Measurements from ENCODE around the gene ARVCF.

ARVCF gene

DNA sequence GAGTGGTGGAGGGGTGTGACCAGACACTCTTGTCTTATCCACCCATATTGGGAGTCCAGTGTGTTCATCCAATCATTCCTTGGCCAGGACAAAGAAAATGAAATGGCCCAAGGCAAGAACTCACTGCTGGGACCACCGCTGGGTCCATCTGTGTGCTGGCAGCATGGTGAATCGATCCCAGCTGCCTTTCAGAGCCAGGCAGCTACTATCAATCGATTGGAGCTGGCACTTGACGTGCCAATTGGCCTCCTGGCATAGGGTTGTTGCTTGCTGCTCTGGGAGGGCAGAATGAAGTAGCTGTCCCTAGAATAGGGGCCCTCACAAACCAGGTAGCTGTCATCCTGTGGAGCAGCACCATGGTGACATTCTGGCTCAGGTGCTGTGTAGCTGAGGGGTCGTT, 1.4 kb upstream of the ARVCF start:
- Mint-ChIP-seq H3K27ac (no peak overlapping the region), H3K27me3 (ENCODE audit: low read depth) (peaks cover 25% of the 10 kb centered on the region), H3K4me1 (ENCODE audit: low read depth) (peaks cover 17% of the 10 kb centered on the region), H3K4me3 (peak overlapping the region; percentile 71), H3K9me3 (no peaks in the 10 kb centered on the region), H3K36me3 (ENCODE audit: low read depth) (no peaks in the 10 kb centered on the region)

DNA sequence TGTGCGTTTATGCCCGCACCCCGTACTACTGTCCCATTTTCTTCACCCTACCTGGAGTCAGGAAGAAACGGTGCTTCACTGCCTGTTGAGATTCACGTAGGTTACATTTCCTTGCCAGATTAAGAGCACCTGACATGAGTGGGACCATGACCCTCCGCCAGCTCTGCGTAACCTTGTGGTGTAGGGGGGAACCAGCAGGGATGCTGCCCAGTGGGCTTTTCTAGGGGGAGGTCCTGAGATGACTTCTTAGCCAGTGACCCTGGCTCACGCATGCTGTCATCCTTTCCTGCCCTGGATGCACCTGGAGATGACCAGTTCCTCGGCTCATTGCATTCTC, 967 bp upstream of the ARVCF start:
- Mint-ChIP-seq H3K4me3 (peak overlapping the region; percentile 71), H3K4me1 (ENCODE audit: low read depth) (peaks cover 17% of the 10 kb centered on the region), H3K27me3 (ENCODE audit: low read depth) (peaks cover 25% of the 10 kb centered on the region), H3K27ac (no peak overlapping the region), H3K36me3 (ENCODE audit: low read depth) (no peaks in the 10 kb centered on the region), H3K9me3 (no peaks in the 10 kb centered on the region)

DNA sequence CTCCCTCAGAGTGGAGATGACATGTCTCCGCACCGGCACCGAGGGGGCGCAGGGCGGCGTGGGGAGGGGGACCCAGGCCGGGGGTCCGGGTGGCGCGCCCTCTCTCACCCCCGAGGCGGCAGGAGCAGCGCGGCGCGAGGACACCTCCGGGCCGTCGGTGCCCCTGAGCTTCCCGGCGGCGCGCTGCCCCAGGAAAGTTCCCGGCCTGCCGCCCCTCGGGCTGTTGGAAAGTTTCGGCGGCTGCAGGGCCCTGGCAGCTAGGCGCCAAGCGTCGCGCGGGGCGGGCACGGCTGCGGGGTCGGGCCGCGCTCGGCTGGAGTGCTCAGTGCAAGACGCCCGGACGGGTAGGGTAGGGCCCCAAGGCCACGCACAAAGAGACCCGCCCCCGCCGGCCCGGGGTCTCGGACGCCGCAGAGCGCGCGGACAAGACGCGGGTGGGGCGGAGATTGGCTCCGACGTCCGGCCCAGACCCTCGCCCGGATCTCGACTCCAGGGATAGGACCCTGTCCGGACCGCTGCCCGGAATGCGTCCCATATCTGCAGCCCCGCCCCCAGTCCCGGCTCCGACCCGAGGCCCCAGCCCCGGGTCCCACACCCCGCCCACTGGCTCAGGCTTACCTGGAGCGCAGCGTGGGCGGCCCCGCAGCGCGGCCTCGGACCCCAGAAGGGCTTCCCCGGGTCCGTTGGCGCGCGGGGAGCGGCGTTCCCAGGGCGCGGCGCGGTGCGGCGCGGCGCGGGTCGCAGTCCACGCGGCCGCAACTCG, 471 bp downstream of the ARVCF start:
- Mint-ChIP-seq H3K36me3 (ENCODE audit: low read depth) (no peaks in the 10 kb centered on the region), H3K4me3 (no peak overlapping the region), H3K27me3 (ENCODE audit: low read depth) (peaks cover 25% of the 10 kb centered on the region), H3K4me1 (ENCODE audit: low read depth) (peaks cover 10% of the 10 kb centered on the region), H3K27ac (no peak overlapping the region), H3K9me3 (no peaks in the 10 kb centered on the region)

DNA sequence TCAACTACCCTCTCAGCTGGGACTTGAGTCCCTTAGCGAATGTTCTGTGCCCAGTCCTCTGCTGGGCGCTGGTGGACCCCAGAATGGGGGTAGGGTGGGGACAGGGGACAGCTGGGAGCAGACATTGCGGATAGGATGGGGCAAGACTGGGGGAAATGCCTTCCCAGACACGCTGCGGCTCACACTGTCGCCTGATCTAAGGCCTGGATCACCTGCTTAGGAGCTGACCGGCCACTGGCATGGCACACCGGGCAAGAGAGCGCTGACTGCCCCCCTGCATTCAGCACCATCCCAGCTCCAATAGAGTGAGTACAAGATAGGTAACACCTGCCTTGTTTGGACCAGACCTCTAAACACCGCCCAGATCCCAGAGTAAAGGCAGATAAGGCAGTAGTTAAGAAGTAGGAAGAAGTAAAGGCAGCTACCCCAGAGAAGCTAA, 1.4 kb downstream of the ARVCF start:
- Mint-ChIP-seq H3K27ac (no peak overlapping the region), H3K27me3 (ENCODE audit: low read depth) (peaks cover 25% of the 10 kb centered on the region), H3K9me3 (no peaks in the 10 kb centered on the region), H3K4me3 (peak overlapping the region; percentile 54), H3K4me1 (ENCODE audit: low read depth) (peaks cover 5% of the 10 kb centered on the region), H3K36me3 (ENCODE audit: low read depth) (no peaks in the 10 kb centered on the region)

DNA sequence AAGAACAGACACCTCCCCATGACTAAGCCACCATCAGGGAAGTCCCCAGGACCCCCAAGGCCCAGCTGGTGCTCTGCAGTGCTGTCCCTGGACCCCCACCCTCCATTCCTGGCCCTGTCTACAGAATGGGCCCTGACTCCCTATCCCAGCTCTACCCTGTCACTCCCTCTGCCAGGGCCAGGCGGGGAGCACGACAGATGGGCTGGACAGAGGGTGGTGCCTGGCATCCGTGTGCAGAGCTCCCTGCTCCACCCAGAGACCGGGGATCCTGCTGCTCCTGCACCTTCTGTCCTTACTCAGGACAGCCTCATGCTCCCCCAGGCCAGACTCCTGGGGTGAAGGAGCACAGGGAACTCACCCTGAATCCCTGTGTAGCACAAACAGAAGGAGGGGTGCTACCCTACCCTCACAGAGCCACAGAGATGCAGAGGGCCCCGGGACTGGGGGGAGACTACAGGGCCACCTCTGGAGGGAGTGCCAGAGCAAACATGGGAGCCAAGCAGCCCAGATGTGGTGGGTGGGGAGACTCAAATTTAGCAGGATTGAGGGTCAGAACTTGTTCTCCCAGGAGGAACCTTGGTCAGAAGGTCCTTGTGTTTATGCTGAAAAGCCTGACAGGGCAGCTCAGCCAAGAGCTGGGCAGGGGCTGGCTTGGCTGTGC, 2.0 kb downstream of the ARVCF start:
- Mint-ChIP-seq H3K27me3 (ENCODE audit: low read depth) (peaks cover 25% of the 10 kb centered on the region), H3K27ac (no peak overlapping the region), H3K4me3 (peak overlapping the region; percentile 21)

DNA sequence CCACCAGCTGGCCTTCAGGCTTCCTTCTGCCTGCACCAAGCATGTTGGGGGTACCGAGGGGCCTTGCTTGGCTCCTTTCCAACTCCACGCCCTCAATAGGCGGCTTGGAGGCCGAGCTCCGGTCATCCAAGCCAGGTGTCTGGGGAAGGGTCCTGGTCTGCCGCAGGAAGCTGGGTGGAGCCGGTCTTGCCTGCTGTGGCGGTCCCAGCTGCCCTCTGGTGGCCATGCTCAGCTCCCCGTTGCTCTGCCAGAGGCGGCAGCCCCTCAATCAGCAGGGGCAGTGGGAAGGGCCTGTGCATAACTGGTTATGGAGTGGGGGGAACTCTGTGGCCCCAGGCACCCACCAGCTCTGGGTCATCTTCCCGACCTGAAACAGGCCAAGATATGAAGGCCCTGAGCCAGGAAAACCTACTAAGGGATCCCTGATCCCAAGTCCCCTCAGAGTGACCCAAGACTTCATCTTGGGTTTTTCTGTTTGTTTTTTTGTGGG, 3.2 kb downstream of the ARVCF start:
- no peak overlapping the region for H3K4me3 Mint-ChIP-seq
- H3K27ac Mint-ChIP-seq: no peak overlapping the region
- H3K27me3 Mint-ChIP-seq (ENCODE audit: low read depth): peaks cover 25% of the 10 kb centered on the region
- no peaks in the 10 kb centered on the region for H3K36me3 Mint-ChIP-seq (ENCODE audit: low read depth)
- H3K9me3 Mint-ChIP-seq: no peaks in the 10 kb centered on the region
- peaks cover 4% of the 10 kb centered on the region for H3K4me1 Mint-ChIP-seq (ENCODE audit: low read depth)

More for the DNA sequence above, 2.0 kb downstream of the ARVCF start:
- Mint-ChIP-seq H3K36me3 (ENCODE audit: low read depth) (no peaks in the 10 kb centered on the region), H3K9me3 (no peaks in the 10 kb centered on the region), H3K4me1 (ENCODE audit: low read depth) (peaks cover 4% of the 10 kb centered on the region)

DNA sequence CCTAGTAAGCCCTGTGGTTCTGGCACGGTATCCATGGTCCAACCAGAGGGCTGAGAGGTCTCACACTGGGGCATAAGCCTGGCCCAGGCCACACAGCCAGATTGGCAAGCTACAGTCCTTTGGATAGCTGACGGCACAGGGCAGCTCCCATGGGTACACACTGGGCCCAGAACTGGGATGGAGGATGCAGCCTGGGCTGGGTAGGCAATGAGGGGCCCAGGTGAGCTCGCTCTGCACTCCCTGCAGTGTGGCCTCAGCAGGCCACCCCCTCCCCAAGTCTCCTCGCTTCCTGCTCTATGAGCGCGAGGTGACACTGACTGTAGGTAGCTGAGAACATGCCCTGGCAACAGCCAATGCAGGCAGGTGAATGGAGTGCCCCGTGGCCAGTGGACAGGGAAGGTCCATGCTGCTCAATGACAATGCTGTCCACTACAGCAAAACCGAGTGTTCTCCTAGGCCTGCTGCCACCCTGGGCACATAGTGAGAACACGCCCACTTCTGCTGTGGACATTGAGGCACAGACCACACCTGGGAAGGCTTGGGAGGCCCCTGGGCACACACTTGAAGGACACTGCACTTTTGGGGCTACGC, 3.8 kb downstream of the ARVCF start:
- no peaks in the 10 kb centered on the region for H3K9me3 Mint-ChIP-seq
- no peak overlapping the region for H3K4me3 Mint-ChIP-seq
- peaks cover 4% of the 10 kb centered on the region for H3K4me1 Mint-ChIP-seq (ENCODE audit: low read depth)
- no peak overlapping the region for H3K27ac Mint-ChIP-seq
- H3K27me3 Mint-ChIP-seq (ENCODE audit: low read depth): peaks cover 23% of the 10 kb centered on the region
- H3K36me3 Mint-ChIP-seq (ENCODE audit: low read depth): no peaks in the 10 kb centered on the region

DNA sequence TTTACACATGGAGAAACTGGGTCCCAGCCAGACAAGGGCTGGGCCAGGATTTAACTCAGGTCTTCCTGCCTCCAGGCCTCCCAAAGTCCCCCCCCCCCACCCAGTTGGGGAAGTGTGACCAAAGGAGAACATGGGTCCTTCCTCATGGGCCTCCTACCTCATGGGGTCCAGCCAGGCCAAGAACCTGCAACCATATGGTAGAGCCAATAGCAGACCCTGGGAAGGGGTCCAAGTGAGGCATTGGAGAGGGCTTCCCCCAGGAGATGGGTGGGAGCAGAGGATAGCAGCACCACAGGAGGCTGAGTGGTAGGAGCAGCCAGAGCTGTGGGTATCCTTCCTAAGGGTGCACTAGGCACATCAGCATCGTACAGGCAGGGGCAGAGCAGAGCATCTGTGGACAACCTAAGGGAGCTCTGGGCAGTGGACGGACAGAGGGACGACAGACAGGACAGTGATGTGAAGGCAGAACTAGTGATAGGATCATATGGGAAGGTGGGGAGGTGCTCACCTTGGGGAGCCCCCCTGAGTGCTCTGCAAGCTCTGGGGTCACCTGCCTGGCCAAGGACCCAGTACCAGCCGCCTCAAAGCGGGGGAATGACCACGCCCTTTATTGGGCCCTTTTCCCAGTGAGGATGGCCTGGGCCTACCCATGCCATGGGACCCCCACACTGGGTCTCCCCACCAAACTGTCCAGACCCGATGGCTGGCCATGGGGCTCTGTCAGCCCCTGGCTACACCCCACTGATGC, 4.5 kb downstream of the ARVCF start:
- Mint-ChIP-seq H3K9me3 (no peaks in the 10 kb centered on the region), H3K36me3 (ENCODE audit: low read depth) (no peaks in the 10 kb centered on the region), H3K4me3 (no peak overlapping the region), H3K27me3 (ENCODE audit: low read depth) (peaks cover 16% of the 10 kb centered on the region), H3K27ac (no peak overlapping the region), H3K4me1 (ENCODE audit: low read depth) (peaks cover 4% of the 10 kb centered on the region)

DNA sequence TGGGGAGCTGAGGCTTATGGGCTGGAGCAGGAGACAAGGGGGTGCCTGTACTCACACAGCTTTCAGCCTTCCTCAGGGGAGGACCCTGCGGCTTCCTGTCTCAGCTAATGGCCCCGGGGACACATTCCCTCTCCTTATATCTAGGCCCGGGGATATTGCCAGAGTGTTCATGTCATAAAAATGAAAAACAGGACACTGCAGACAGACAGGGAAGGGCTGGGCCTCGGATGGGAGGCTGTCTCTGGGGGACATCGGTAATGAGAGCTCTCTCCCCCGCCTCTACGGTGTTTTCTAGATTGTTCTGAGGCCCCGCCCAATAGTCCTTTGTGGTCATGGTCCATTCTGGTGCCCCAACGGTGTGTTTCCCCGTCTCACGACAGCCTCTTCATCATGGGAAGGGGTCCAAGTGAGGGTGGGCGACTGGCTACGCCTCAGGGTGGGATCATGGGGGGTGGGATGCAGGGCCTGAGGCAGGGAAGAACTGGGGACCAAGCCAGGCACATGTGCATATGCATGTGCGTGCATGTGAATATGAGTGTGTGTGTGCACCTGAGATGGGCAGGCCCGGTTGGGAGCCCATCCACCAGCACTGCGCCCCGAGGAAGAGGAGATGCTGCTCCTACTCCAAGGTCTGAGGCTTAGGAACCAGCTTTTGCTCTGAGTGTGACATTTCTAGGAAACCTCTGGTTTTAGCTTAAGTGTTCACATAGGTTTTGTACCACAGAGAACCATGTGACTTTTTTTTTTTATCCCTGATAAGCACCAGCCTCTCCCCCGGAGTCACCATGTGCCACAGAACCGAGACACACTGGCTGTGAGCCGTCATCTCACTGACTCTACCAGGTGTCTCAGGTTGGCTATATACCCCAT, 5.3 kb downstream of the ARVCF start:
- peaks cover 13% of the 10 kb centered on the region for H3K27me3 Mint-ChIP-seq (ENCODE audit: low read depth)
- H3K27ac Mint-ChIP-seq: no peak overlapping the region
- no peak overlapping the region for H3K4me3 Mint-ChIP-seq
- no peaks in the 10 kb centered on the region for H3K36me3 Mint-ChIP-seq (ENCODE audit: low read depth)
- peaks cover 1% of the 10 kb centered on the region for H3K4me1 Mint-ChIP-seq (ENCODE audit: low read depth)
- H3K9me3 Mint-ChIP-seq: no peaks in the 10 kb centered on the region

DNA sequence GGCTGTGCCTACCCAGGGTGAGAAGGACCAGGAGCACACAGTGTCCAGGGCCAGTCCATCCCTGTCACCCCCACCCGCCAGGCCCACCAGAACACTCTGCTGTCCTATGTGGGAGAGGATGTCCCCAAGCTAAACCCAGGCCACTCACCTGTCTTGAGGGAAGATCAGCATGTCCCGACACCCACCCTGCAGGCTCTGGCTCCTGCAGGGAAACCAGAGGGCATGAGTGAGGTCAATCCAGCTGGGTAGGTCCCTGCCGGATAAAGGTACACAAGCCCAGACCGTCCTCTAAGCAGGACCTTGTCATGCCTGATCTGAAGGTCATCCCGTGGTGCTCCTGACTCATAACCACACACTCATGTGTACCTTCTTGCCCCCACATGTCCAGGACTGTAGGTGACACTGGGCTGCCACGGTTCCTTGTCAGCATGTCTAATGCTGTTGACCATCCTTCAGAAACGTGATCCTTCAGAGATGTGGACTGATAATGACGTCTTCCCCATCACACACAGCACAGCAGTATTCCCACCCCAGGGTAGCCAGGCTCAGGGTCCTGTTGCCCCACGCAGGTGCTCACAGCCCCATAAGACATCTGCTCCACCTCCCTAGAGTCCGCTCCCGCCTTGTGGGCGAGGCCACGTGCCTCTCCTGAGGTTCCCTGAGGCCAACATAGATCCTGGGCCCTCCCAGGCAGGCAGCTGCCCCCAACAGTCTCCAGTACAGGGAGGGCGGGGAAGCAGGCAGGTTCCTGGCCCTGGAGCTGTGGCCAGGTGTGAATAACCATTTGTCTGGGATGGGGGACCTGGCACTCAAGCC, 6.1 kb downstream of the ARVCF start:
- Mint-ChIP-seq H3K4me1 (ENCODE audit: low read depth) (peaks cover 1% of the 10 kb centered on the region), H3K27me3 (ENCODE audit: low read depth) (peaks cover 11% of the 10 kb centered on the region), H3K4me3 (no peak overlapping the region), H3K9me3 (no peaks in the 10 kb centered on the region), H3K27ac (no peak overlapping the region), H3K36me3 (ENCODE audit: low read depth) (no peaks in the 10 kb centered on the region)

DNA sequence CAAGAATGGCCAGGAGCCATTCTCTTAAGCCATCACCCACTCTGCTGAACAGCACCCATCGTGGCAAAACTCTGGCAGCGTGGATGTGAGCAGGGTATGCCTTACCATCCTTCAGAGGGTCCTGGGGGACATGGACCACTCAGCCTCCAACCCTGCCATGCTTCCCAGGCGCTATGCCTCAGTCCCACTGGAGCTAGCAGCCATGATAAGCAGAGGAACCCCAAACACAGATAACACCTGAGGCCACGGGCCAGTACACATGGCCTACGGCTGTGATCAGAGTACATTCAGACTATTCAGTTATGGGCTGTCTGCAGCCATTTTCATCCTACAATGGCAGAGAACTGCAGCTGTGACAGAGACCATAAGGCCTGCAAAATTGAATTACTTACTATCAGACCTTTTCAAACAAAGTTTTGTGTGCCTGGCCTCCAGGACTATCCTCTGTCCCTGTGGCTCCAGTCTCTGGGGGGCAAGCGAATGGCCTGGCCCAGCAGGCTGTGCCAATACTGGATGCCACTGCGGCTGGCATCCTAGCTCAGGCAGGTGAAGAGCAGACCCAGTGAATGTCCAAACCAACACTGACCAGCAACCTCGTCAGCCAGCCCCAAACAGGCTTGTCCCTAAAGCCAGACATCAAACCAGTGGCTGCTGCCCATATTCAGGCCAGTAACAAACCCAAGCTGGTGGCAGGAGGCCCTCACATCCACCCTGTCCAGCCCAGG, 6.9 kb downstream of the ARVCF start:
- no peaks in the 10 kb centered on the region for H3K4me1 Mint-ChIP-seq (ENCODE audit: low read depth)
- H3K27ac Mint-ChIP-seq: no peak overlapping the region
- H3K27me3 Mint-ChIP-seq (ENCODE audit: low read depth): peaks cover 3% of the 10 kb centered on the region
- no peaks in the 10 kb centered on the region for H3K9me3 Mint-ChIP-seq
- no peak overlapping the region for H3K4me3 Mint-ChIP-seq
- no peaks in the 10 kb centered on the region for H3K36me3 Mint-ChIP-seq (ENCODE audit: low read depth)

DNA sequence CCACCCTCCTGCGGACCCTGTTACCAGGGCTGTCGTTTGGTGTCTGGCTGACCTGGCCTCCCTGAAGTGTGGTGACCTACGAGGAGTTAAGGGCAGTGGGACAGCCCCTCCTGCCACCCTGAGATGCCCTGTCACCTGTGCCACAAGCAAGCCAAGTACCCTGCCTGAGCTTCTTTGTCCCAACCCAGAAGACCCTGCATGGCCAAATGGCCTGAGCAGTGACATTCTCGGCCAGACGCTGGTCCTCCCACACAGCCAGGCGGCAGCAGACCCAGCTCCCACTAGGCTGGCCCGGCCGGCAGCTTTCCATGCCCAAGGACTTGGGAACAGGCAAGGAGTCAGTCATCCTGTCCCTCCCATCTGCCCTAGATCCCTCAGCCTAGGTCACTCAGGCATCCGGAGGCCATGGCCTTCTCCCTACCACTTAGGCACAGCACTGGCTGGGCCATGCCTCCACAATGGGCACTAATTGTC, 7.6 kb downstream of the ARVCF start:
- Mint-ChIP-seq H3K27ac (no peak overlapping the region), H3K27me3 (ENCODE audit: low read depth) (peaks cover 7% of the 10 kb centered on the region), H3K4me1 (ENCODE audit: low read depth) (no peaks in the 10 kb centered on the region), H3K36me3 (ENCODE audit: low read depth) (no peaks in the 10 kb centered on the region), H3K9me3 (peaks cover 6% of the 10 kb centered on the region), H3K4me3 (no peak overlapping the region)
